Body of pancreas (tissue), 4 donors: ENCODE results near the gene SLC6A7. TPM values are rescaled to one million over a fixed set of nuclear protein-coding genes. Genes with fewer than 3 reads are reported as not detected.

Source experiments
- ATAC-seq: fragments of 150-250 bp; one replicate; pipeline ENCODE4 v1.9.1; 2016
- DNase-seq, 4 donors: peaks; one replicate each; pipeline ENCODE4 v3.0.0-alpha.2; 2019
- H3K27ac ChIP-seq, 4 donors: fragments of 200-600 bp; sonication (generic); 1 replicate in 3 of 4; 2 replicates in 1 of 4; pipeline versions ENCODE4 v1.5.1 to v1.6.1; 2016 to 2019; ENCODE audit warnings: mild to moderate bottlenecking in 1 of 4, mixed read lengths in 1 of 4, moderate library complexity in 1 of 4
- H3K27me3 ChIP-seq, 2 donors: fragments of 200-600 bp; sonication (generic); one replicate each; pipeline ENCODE4 v1.6.0; 2016; ENCODE audit warnings: mild to moderate bottlenecking in 1 of 2
- H3K36me3 ChIP-seq, 2 donors: fragments of 200-600 bp; sonication (generic); replicated peaks in 1 of 2; 2 replicates each; pipeline ENCODE4 v1.5.1; 2016; ENCODE audit warnings: low read depth in 2 of 2; ENCODE audit not compliant: insufficient read depth in 1 of 2
- H3K4me1 ChIP-seq: fragments of 200-600 bp; sonication (generic); one replicate; pipeline ENCODE4 v1.6.0; 2016
- H3K4me3 ChIP-seq, 2 donors: fragments of 200-600 bp; sonication (generic); 1 replicate in 1 of 2; 2 replicates in 1 of 2; pipeline ENCODE4 v1.5.1; 2016 to 2019
- H3K9me3 ChIP-seq, 3 donors: fragments of 200-600 bp; sonication (generic); 1 replicate in 2 of 3; 2 replicates in 1 of 3; pipeline ENCODE4 v1.5.1; 2016
- POLR2A ChIP-seq, 3 donors: fragments of 450-650 bp; IDR thresholded peaks; one replicate each; pipeline ENCODE4 v1.6.1; 2016; ENCODE audit warnings: antibody characterized with exemption in 3 of 3, mild to moderate bottlenecking in 2 of 3
- WGBS, 2 donors: methylation state at CpG; one replicate each; pipeline ENCODE4 v1.1.5; 2017; 5-methylcytosine and 5-hydroxymethylcytosine counted together
- intact Hi-C: fragments of 100-400 bp; cut with DNase I; formaldehyde crosslinking; loops from one replicate; pipeline ENCODE4 v1.15.1; 2023
- total RNA-seq, 2 donors: library from RNA; depleted of rRNA; stranded (reverse); fragments of >200 nt; gene quantifications; one replicate each; pipeline ENCODE4 v1.1.0, GENCODE V29; 2016
- TF ChIP-seq, protein P1 (sequence below), 7 experiments: fragments of 450-650 bp in 4 of 7; fragments of 200-600 bp in 3 of 7; sonication (generic) in 3 of 7; IDR thresholded peaks; one replicate each; pipeline ENCODE4 v1.5.1; 2016 to 2019; ENCODE audit warnings: antibody characterized with exemption in 7 of 7

SLC6A7 gene
- total RNA-seq, 2 donors from 2014 or later, result not detected

DNA sequence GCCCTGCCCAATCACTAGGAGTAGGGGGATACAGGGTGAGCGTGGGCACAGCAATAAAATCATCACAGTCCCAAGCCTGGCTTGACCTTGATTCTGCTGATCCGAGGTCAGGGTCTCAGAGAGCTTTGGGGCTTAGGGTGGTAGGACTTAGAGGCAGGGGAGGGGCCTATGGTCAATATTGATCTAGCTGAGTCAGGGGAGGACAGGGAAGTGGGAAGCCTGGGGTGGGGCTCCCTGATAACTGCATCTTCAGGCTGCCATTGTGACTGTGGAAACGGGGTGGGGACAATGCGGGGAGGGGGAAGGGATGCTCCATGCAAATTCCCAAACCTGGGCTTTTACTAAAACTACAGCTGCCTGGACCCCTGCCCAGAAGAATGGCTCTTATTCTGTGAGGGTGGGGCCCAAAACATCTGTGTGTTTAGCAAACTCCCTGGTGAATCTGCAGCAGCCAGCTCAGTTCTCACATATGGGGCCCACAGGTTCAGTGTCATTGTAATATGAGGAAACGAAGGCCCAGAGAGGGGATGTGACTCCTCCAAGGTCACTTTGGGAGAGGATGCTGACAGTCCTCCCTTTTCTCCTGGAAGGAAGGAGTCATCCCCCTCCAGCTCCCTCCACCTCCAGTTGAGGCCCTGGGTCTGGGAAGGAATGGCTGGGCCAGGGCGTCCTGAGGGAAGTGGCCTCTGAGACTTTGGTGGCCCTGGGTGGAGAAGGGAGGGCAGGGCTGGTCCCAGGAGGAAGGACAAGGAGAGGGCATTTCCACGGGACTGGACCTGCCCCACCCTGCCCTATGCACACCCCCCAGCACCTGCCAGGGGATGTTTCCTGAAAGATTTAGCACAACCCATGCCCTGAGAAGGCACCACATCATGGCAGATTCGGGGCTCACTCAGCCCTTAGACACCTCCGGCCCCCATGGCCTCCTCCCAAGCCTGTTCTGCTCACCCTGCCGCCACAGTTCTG is 26.4 kb downstream of the SLC6A7 start:
- intact Hi-C loops, result loop anchor here (5.0 kb wide), 1 partner anchor 84 kb away; no protein-coding TSS in a partner anchor
- ATAC-seq, result no peak
- no peak for DNase-seq
- Histone ChIP-seq H3K4me3 (no peak overlapping the region), H3K27me3 (no peaks in the 10 kb centered on the region), H3K36me3 (no peaks in the 10 kb centered on the region), H3K27ac (no peak overlapping the region), H3K9me3 (no peaks in the 10 kb centered on the region), H3K4me1 (no peaks in the 10 kb centered on the region)
- 75 to 81% methylated on average over 9 to 10 of the region's 10 CpGs for WGBS, 2 donors
- TF ChIP-seq, protein P1, sequence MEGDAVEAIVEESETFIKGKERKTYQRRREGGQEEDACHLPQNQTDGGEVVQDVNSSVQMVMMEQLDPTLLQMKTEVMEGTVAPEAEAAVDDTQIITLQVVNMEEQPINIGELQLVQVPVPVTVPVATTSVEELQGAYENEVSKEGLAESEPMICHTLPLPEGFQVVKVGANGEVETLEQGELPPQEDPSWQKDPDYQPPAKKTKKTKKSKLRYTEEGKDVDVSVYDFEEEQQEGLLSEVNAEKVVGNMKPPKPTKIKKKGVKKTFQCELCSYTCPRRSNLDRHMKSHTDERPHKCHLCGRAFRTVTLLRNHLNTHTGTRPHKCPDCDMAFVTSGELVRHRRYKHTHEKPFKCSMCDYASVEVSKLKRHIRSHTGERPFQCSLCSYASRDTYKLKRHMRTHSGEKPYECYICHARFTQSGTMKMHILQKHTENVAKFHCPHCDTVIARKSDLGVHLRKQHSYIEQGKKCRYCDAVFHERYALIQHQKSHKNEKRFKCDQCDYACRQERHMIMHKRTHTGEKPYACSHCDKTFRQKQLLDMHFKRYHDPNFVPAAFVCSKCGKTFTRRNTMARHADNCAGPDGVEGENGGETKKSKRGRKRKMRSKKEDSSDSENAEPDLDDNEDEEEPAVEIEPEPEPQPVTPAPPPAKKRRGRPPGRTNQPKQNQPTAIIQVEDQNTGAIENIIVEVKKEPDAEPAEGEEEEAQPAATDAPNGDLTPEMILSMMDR (IDR thresholded peaks at IDR 0.05), result no peak
- TF ChIP-seq POLR2A (IDR thresholded peaks at IDR 0.05), result no peak

DNA sequence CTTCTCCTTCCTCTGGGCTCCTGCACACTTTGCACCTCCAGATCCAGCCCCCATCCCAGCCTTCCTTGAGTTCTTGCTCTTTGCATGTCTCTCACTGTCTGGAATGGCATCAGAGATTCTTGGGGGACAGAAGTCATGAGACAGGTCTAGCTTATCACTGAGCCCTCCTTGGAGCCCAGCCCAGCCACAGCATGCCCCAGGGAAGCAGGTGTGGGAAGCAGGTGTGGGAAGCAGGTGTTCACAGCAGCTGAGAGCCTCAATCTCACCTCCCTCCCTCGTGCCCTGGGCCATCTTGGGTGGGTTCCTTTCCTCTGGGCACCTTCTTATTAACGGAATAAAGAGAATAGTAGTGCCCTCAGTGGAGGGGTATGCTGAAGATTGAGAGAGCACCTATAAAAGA is 27.2 kb downstream of the SLC6A7 start:
- no peak for ATAC-seq
- Histone ChIP-seq H3K36me3 (no peaks in the 10 kb centered on the region), H3K9me3 (no peaks in the 10 kb centered on the region), H3K4me1 (no peaks in the 10 kb centered on the region), H3K27ac (no peak overlapping the region), H3K27me3 (no peaks in the 10 kb centered on the region), H3K4me3 (no peak overlapping the region)
- TF ChIP-seq, protein P1 (IDR thresholded peaks at IDR 0.05), result no peak
- TF ChIP-seq POLR2A (IDR thresholded peaks at IDR 0.05), result no peak
- DNase-seq, result peak in 1 of 4 donors; percentile 56
- intact Hi-C loops, result loop anchor here (5.0 kb wide), 1 partner anchor 85 kb away; no protein-coding TSS in a partner anchor
- WGBS, 2 donors, result 8 to 42% methylated on average over 2 of the region's 2 CpGs

DNA sequence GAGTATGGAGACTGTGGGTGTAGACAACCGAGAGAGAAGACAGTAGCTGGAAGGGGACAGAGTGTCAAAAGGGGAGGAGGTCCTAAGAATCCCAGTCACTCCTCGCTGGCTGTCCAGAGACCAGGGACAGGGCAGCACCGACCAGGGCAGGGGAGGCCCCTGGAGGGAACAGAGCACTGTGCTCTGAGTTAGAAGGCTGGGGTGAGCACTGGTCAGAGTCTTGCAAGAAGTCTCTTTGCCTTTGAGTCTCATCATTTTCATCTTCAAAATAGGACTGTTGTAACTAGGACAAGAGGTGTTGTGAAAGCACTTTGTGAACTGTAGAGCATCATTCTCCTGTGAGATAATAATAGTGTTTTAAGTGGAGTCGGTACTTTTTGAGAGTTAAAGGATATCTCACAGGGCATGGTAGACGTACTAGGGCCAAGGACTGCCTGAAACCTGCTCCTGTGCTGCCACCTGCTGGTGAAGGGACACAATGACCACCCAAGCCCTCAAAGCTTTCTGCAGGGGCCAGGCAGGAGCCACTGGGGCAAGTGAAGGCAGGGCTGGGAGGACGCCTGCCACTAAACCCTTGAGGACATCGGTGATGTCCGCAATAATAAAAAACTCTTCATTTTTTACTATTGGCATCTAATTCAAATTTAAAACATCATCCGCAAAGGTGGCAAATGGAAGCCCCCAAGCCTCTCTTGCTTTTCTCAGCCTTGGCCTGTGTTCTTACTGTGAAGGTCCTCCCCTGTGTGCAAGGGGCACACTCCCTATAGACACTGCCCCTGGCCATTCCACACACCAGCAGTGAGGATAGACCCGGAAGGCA is 28.2 kb downstream of the SLC6A7 start:
- Histone ChIP-seq H3K36me3 (no peaks in the 10 kb centered on the region), H3K4me3 (no peak overlapping the region), H3K27me3 (no peaks in the 10 kb centered on the region), H3K27ac (no peak overlapping the region), H3K4me1 (no peaks in the 10 kb centered on the region), H3K9me3 (no peaks in the 10 kb centered on the region)
- DNase-seq, result peak; percentile 84 to 85 (median 84)
- intact Hi-C loops, result loop anchor here (5.0 kb wide), 1 partner anchor 86 kb away; no protein-coding TSS in a partner anchor
- WGBS, 2 donors, result 25 to 27% methylated on average over 10 of the region's 10 CpGs
- peak; percentile 85 for ATAC-seq
- no peak for TF ChIP-seq POLR2A (IDR thresholded peaks at IDR 0.05)
- TF ChIP-seq, protein P1 (IDR thresholded peaks at IDR 0.05), result peak; percentile 76 to 92 (median 87)

DNA sequence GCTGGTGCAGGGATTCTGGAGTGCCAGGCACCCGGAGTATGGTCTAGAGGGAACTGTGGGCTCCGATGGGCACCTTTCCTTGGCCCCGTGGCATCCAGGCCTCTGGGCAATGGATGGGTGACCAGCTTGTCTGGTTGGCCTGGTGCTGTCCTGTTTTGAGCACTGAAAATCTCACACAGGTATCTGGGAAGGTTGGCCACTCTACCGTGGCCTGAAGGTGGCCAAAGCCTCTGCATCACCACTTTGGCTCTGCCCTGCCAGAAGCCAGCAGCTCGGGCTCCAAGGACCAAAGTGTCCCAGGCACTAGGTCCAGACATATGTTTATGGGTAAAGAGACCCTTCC is 28.8 kb downstream of the SLC6A7 start:
- H3K9me3 ChIP-seq, result no peaks in the 10 kb centered on the region
- TF ChIP-seq POLR2A (IDR thresholded peaks at IDR 0.05), result no peak
- TF ChIP-seq, protein P1 (IDR thresholded peaks at IDR 0.05), result no peak
- DNase-seq (no peak), ATAC-seq (no peak)
- H3K27ac ChIP-seq, result no peak overlapping the region
- no peaks in the 10 kb centered on the region for H3K36me3 ChIP-seq
- intact Hi-C loops, result loop anchor here (5.0 kb wide), 1 partner anchor 86 kb away; no protein-coding TSS in a partner anchor
- WGBS, 2 donors, result 63 to 67% methylated on average over 5 of the region's 5 CpGs
- no peaks in the 10 kb centered on the region for H3K27me3 ChIP-seq
- no peaks in the 10 kb centered on the region for H3K4me1 ChIP-seq
- H3K4me3 ChIP-seq, result no peak overlapping the region
